GM18517 (cell line): ENCODE measurements around the gene TRAF3IP3.

ENCODE experiments used
- ATAC-seq: cut with Tn5 transposase; IDR thresholded peaks from one replicate; pipeline ENCODE4 v1.9.1; 2021; ENCODE audit warnings: mild to moderate bottlenecking, moderate library complexity; ENCODE audit not compliant: unreplicated experiment

Gene TRAF3IP3

GRCh38 chr1:209737118-209737505 is 18.7 kb upstream of the TRAF3IP3 start:
- no peak for ATAC-seq

DNA sequence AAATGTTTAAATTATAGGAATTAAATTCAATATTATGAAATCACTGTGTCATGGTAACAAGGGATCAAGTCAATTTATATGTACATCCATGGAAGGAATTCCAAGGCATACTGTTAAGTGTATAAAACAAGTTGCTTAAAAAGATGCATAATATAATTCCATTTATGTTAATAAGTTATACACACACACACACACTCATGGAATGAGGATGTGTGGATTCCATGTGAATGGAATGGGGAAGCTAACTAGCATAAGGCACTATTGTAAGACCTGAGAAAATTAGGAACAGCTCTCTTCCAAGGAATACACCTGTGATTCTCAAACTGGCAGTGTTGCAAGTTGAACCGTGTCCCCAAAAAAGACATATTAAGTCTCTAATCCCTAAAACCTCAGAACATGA is 17.6 kb upstream of the TRAF3IP3 start:
- no peak for ATAC-seq

DNA sequence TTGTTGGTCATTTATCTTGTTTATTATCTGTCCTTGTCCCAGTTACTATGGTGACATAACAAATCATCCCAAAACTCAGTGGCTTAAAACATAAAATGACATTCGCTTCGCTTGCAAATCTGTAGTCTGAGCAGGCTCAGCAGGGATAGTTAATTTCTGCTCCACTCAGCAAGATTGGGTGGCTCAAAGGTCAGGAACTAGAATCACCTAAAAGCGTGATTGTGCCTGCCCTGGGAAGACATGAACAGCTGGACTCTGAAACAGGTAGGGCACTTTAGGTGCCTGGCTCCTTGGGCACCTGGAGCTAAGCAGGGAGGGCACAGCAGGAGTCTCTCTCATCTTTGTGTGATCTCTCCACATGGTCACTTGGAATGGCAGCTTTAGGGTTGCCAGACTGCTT is 14.7 kb upstream of the TRAF3IP3 start:
- no peak for ATAC-seq

- ATAC-seq = no peak
These were observed 14.0 kb upstream of the TRAF3IP3 start for GRCh38 chr1:209741889-209742288.

GRCh38 chr1:209742409-209743144 is 13.3 kb upstream of the TRAF3IP3 start:
- ATAC-seq = no peak

DNA sequence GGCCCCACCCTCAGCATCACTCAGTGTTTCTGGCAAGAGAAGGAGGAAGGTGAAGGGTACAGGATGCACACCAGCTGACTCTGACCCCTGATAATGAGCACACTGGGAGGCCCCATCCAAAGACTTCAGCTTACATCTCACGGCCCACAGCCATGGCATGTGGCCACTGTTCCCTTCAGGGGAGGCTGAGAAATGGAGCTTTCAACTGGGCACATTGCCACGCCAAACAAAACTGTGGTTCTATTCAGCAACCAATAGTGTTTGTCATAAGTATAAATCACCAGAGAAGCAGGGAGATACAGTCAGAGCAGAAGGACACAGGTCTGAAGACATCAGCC is 12.7 kb upstream of the TRAF3IP3 start:
- ATAC-seq = no peak

- ATAC-seq = no peak
These were observed 9.2 kb upstream of the TRAF3IP3 start for GRCh38 chr1:209746451-209747165.

DNA sequence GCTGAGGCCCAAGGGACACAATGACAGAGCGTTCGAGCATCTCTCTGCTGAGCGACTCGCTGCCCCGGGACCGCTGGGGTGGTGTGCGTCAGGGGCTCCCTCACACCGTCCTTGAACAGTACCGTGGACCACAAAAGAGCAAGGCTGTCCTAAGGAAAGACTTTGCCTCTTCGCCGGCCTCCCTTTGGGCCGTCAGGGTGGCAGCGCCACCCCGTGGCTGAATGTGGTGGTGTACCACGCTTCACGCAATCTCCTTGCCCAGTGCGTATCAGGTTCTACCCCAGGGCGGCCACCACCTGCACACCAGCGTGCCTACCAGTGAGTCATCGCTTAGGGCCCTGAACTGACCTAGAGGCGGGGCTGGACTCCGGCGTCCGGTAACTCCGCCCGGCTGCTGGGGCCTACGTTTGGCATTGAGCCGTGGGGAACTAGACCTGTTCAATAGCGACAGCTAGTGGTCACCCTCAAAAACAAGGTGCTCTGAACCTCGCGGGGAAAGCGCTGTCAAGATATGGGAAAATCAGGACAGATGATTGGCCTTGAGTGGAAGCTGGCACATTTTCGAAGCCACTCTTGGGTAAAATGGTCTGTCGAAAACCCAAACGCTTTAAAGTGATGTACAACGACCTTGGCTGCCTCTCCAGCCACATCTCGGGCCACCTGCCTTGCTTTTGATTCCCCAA is 8.1 kb upstream of the TRAF3IP3 start:
- ATAC-seq = peak; percentile 71

DNA sequence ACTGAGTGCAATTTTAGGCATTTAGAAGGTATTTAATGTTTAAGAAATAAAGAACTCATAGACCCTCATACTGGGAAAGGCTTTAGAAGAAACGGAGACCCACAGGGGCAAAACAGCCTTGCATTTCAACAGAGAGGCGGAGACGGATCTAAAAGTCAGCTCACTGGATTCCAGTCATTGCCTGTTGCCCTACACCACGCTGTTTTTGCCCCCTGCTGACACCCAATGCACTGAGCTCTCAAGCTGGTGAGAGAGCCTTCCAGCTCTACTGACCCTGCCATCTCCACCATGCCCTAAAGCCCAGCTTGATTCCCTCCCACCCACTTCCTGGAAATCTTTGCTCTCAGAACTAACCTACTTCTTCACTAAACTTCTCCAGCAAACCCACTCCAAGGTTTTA is 7.2 kb upstream of the TRAF3IP3 start:
- ATAC-seq = no peak

- no peak for ATAC-seq
These were observed 6.6 kb upstream of the TRAF3IP3 start for GRCh38 chr1:209749205-209749604.

GRCh38 chr1:209749670-209750323 is 6.1 kb upstream of the TRAF3IP3 start:
- no peak for ATAC-seq

- peak; percentile 50 for ATAC-seq
These were observed 4.1 kb upstream of the TRAF3IP3 start for GRCh38 chr1:209751627-209752231.

DNA sequence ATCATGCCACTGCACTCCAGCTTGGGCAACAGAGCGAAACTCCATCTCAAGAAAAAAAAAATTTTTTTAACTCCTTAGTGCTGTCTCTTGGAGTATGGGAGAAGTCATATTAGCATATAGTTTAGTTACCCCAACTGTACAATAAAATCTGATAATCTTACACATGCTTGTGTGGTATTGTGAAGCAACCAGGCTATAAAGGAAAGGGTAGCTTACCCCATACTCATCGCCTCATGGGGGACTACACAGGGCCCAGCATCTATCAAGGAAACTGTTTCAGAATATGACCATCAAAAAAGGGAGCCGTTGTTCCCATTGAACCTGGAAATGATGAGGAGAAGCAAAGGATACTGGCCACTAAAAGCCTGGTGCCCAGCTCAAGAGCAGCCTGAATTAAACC is 3.0 kb upstream of the TRAF3IP3 start:
- no peak for ATAC-seq

GRCh38 chr1:209755256-209755655 is 597 bp upstream of the TRAF3IP3 start:
- ATAC-seq = no peak

- peak; percentile 34 for ATAC-seq
These were observed 977 bp downstream of the TRAF3IP3 start for GRCh38 chr1:209756615-209757445.

DNA sequence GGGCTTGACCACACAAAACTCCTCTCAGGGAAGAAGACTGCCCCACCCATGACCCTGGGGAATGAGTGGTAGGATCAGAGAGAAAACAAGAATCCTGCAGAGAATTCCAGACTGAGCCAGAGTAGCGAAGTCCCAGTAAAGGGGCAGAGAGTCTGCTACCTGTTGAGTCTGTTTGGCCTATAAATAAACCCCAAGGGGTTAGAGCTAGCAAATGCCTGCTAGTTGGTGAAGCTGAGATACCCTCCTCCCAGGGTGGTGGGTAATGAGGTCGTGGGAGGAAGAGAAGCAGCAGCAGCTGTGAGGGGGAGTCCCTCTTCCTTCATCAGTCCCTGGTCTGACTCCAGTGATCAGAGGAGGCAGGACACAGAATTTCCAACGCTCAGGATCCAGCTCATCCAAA is 2.5 kb downstream of the TRAF3IP3 start:
- no peak for ATAC-seq

- no peak for ATAC-seq
These were observed 4.0 kb downstream of the TRAF3IP3 start for GRCh38 chr1:209759829-209760359.

DNA sequence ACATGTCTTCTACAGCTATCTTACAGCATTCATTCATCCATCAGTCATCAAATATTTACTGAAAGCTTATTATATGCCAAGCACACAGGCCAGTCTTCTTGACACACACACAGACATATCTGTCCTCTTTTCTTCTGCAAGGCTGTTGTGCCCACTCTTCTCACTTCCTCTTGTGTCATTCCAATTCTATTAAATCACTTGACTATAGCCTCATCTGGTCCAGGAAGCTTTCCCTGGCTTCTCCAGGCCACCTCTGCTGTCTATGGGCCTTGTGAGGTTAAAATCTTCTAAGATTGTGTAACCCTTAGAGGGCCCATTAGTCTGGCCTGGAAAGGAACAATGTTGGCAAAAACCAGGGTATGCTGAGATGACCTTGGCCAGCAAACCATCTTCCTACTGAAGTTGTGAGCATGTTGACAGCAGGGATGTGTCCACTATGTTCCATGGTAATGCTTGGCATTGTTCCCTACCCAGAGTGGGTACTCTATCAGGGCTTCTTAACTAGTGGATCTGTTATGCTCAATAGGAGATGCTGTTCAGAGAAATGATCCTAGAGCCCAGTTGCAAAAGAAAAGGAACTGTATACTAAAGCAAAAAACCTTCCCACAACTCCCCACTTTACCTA is 5.3 kb downstream of the TRAF3IP3 start:
- ATAC-seq = no peak

DNA sequence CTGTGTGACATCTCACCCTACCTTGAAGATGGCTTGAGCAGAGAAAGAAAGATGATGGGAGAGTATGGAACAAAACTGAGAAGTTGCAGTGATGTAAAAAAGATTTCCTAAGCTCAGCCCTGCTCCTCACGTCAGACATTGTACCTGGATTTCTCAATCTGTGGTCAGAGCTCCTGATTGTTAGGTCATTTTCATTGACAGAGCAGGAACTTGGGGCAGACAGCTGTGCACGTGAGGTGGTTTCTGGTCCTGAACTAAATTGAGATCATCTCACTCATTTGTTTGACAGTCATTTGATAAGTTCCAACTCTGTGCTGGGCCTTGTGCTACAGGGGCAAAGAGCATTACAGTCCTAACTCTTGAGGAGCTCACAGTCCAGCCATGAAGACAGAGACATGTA is 10.2 kb downstream of the TRAF3IP3 start:
- no peak for ATAC-seq

DNA sequence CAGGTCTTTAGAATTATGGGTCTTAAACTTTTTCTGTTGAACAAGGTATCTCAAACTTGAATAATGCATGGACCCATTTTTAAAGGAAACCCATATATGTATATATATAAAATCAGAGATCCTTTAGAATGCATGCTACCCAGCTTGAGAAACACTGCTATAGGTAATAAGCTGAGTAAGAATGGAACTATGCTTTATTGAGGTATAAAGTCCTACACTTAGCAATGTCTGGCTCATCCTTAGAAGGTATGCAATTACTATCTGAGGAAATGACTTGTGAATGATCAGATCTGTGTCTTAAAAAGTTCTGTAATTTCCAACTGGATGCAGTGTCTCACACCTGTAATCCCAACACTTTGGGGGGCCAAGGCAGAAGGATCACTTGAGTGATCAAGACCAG is 11.2 kb downstream of the TRAF3IP3 start:
- ATAC-seq = no peak
